Fibroblast of skin of back (primary cell): ENCODE measurements around the gene ETFBKMT.
"Not testable (repeated sequence)": the region's sequence is repeated elsewhere in the genome, so short reads cannot be mapped to it uniquely, and the experiment has no call there.

Experiments used
- DNase-seq: peaks from one replicate; pipeline ENCODE4 v3.0.0-alpha.2; 2013

The ETFBKMT gene

DNA sequence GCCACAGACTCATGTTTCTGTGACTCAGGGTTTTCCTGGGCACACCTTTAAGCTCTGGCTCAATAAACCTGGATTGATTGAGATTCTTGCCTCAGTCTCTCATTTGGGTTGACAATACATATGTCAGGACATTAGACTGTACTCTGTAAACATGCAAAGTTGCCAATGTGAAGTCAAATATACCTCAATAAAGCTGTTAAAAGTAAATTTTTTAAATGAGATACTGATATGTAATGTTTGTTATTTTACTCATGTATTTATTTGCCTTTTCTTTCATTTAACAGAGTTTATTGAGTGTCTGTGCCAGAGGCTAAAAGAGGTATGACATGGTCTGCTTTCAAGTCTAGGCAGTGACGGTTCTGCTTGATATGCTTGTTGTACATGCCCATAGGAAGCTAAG, 3.7 kb upstream of the ETFBKMT start:
- DNase-seq = no peak

GRCh38 chr12:31658471-31659086, 909 bp upstream of the ETFBKMT start:
- DNase-seq = no peak

DNA sequence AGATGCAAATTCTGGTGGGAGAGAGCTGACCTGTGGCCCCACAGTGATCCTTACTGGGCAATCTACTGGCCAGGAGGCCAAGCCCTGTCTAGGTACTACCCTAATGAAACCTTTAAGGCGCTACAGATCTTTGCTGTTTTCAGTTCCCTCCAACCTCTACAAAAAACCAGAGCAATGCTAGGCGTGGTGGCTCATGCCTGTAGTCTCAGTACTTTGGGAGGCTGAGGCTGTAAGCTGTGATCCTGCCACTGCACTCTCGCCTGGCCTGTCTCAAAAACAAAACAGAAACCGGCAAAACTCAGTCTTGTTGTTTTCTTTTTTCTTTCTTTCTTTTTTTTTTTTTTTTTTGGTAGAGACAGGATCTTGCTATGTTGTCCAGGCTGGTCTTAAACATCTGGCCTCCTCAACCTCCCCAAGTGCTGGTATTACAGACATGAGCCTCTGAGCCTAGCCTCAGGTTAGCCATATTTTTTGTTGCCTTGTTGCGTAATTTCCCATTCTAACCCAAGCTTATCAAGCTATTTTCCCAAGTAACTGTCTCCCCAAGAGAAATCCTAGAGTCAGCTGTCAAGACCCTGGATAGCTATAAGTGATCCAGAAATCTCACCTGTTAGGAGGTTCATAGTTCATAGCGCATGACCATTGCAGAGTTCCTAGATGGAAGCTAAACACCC, 2.8 kb downstream of the ETFBKMT start:
- DNase-seq = no peak

- DNase-seq = no peak
These were observed 4.1 kb downstream of the ETFBKMT start for GRCh38 chr12:31663576-31663975.

DNA sequence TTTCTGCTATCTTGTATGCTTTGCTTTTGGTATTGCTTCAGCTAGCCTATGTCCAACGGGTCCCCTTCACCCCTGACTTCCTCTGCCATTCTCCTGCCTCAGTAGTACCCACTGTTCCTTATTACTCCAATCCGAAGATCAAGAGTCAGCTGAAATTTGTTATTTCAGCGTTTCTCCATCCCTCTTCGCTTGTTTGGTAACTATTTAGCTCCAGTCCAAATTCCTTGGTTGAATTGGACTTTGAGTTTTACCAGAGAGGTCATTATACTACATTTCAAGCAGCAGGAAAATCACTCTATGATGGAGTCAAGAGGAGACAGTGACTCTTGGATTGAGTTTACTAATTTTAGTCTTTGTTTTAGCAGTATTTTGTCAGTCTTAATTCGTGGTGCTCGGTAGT, 4.5 kb downstream of the ETFBKMT start:
- no peak for DNase-seq

GRCh38 chr12:31669020-31669419, 9.5 kb downstream of the ETFBKMT start:
- DNase-seq = no peak

DNA sequence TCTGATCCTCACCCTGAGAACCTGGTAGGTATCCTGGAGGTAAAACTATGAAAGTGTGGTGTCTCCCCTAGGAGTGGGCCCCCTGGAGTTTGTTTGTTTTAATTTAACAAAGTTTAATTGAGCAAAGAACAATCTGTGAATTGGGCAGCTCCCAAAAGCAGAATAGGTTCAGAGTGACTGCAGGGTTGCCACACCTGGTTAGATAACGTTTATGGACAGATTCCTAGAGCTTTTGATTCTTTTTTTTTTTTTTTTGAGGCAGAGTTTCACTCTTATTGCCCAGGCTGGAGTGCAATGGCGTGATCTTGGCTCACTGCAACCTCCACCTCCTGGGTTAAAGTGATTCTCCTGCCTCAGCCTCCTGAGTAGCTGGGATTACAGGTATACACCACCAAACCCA, 10.1 kb downstream of the ETFBKMT start:
- not testable (repeated sequence) for DNase-seq

GRCh38 chr12:31672521-31672920, 13.0 kb downstream of the ETFBKMT start:
- no peak for DNase-seq

DNA sequence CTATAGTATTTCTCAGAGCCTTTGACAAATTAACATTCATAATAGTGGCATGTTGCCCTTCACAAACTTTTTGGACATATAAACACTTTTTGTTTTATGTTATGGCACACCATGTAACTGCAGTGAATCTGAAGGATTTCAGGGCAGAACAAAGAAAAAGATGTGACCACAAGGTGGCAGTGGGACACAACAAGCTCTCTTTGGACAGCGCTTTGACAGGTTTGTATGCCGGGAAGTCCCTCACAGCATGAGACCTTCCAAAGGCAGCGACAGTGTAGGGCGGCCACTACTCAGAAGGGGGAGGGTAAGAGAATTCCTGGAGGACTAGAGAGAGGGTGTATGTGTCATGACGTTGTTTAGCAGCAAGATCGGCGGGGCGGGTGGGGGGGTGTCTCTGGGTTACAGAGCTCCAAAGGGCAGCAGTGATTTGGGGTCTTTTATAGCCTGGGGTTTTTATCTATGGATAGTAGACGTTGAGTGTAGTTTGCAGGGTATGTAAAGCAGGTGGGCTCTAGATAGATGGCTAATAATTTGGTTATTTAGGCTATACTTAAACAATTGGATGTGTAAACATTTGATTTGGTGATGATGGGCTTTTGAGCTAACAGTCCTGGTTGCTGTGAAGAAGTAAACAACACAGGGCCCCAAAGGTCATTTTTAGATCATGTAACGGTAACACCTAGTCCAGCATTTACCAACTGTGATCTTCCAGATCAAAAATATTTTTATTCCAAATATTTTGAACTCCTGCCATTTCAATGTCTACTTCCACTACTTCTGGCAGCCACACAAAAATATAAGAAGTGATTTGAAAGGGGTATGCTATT, 22.9 kb downstream of the ETFBKMT start:
- peak; percentile 76 for DNase-seq

DNA sequence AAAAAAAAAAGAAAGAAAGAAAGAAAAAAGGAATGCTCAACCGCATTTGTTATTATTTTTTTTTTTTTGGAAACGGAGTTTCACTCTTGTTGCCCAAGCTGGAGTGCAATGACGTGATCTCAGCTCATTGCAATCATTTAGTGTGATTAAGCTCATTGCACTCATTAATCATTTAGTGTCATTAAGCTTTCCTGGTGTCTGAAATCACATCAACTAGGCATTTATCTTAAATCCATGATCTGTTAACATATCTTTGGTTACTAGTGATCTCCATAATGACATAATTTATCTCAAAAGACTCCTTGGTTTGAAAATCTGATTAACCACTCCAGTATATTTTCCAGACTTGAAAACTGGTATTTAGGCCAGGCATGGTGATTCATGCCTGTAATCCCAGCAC, 26.3 kb downstream of the ETFBKMT start:
- no peak for DNase-seq

DNA sequence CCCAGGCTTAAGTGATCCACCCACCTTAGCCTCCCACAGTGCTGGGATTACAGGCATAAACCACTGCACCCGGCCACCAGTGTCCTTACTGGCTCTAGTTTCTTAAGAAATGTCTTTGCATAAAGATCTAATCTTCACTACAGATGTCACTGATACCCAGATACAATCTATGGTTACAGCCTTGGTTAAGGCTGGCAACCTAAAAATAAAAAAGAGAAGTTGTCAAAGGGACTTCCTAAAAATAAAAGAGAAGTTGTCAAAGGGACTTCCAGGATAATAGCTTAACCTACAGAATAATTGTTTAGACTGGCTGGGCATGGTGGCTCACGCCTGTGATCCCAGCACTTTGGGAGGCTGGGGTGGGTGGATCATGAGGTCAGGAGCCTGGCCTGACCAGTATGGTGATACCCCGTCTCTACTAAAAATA, 27.6 kb downstream of the ETFBKMT start:
- no peak for DNase-seq

DNA sequence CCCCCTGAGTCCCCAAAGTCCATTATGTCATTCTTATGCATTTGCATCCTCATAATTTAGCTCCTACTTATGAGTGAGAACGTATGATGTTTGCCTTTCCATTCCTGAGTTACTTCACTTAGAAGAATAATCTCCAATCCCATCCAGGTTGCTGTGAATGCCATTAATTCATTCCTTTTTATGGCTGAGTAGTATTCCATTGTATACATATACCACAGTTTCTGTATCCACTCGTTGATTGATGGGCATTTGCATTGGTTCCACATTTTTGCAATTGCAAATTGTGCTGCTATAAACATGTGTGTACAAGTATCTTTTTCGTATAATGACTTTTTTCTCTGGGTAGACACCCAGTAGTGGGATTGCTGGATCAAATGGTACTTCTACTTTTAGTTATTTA, 30.4 kb downstream of the ETFBKMT start:
- not testable (repeated sequence) for DNase-seq

GRCh38 chr12:31702047-31702446, 42.6 kb downstream of the ETFBKMT start:
- peak; percentile 1 for DNase-seq

- no peak for DNase-seq
These were observed 46.1 kb downstream of the ETFBKMT start for GRCh38 chr12:31705621-31706020.

- DNase-seq = not testable (repeated sequence)
These were observed 48.6 kb downstream of the ETFBKMT start for GRCh38 chr12:31708118-31708517.

- DNase-seq = no peak
These were observed 50.7 kb downstream of the ETFBKMT start for GRCh38 chr12:31710021-31710818.

GRCh38 chr12:31712877-31713276, 53.4 kb downstream of the ETFBKMT start:
- DNase-seq = no peak

GRCh38 chr12:31714406-31715271, 55.2 kb downstream of the ETFBKMT start:
- no peak for DNase-seq

DNA sequence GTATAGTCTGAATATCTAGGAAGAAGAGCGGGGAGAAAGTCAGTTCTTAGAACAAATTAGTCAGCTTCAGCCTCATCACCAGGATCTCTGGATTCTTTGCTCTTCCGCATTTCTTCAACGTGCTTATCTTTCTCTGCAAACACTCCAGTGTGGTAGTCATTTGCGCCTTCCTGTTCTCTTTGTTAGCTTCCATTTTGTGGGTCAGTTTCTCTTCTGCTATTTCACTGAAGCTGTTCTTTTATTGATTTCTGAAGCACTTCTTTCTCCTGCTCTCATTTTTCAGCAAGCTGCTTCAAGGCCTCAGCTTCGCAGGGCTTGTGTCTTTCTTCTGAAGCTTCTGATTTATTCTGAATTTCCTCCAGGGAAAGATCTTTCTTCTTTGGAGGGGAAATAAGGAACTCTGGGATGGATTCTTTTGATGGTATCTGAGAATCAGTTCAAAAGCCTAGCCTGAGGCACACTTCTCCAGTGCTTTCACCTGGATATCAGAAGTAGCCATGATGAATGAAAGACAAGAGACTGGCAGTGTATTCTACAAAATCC, 55.9 kb downstream of the ETFBKMT start:
- DNase-seq = peak; percentile 11

- DNase-seq = not testable (repeated sequence)
These were observed 57.5 kb downstream of the ETFBKMT start for GRCh38 chr12:31716998-31717397.

GRCh38 chr12:31718542-31719198, 59.2 kb downstream of the ETFBKMT start:
- not testable (repeated sequence) for DNase-seq
